SJCRH30 (cell line): Measurements from ENCODE around the gene DDHD1. TPM values are rescaled to one million over a fixed set of nuclear protein-coding genes. Genes with fewer than 3 reads are reported as not detected.
"Not testable (repeated sequence)": the region's sequence is repeated elsewhere in the genome, so short reads cannot be mapped to it uniquely, and the experiment has no call there.

Experiments
- DNase-seq, 2 experiments: peaks; one replicate each; pipeline ENCODE4 v3.0.0-alpha.2; 2015 to 2020
- H3K27ac ChIP-seq: fragments of 250-450 bp; sonication (Bioruptor Pico); 2 replicates; pipeline ENCODE4 v1.5.1; 2020; ENCODE audit warnings: mild to moderate bottlenecking, moderate library complexity
- H3K27me3 ChIP-seq: fragments of 250-450 bp; sonication (Bioruptor Pico); 2 replicates; pipeline ENCODE4 v1.5.1; 2020; ENCODE audit warnings: mild to moderate bottlenecking, moderate library complexity
- H3K36me3 ChIP-seq: fragments of 250-450 bp; sonication (Bioruptor Pico); 2 replicates; pipeline ENCODE4 v1.5.1; 2020; ENCODE audit warnings: mild to moderate bottlenecking, moderate library complexity
- H3K4me1 ChIP-seq: fragments of 250-450 bp; sonication (Bioruptor Pico); 2 replicates; pipeline ENCODE4 v1.5.1; 2020; ENCODE audit warnings: mild to moderate bottlenecking, moderate library complexity
- H3K4me3 ChIP-seq: fragments of 250-450 bp; sonication (Bioruptor Pico); 2 replicates; pipeline ENCODE4 v1.5.1; 2020; ENCODE audit warnings: mild to moderate bottlenecking, moderate library complexity
- H3K9me3 ChIP-seq: fragments of 250-450 bp; sonication (Bioruptor Pico); replicated peaks from 2 replicates; pipeline ENCODE4 v1.5.1; 2020; ENCODE audit warnings: mild to moderate bottlenecking, moderate library complexity
- total RNA-seq: library from RNA; depleted of rRNA; stranded (reverse); fragments of >200 nt; shearing (Covaris generic); gene quantifications from 2 replicates; pipeline ENCODE4 v1.2.3, GENCODE V29; 2014; rRNA removed

DDHD1 gene
- total RNA-seq: 34.0 and 41.3 TPM in 2 replicates

DNA sequence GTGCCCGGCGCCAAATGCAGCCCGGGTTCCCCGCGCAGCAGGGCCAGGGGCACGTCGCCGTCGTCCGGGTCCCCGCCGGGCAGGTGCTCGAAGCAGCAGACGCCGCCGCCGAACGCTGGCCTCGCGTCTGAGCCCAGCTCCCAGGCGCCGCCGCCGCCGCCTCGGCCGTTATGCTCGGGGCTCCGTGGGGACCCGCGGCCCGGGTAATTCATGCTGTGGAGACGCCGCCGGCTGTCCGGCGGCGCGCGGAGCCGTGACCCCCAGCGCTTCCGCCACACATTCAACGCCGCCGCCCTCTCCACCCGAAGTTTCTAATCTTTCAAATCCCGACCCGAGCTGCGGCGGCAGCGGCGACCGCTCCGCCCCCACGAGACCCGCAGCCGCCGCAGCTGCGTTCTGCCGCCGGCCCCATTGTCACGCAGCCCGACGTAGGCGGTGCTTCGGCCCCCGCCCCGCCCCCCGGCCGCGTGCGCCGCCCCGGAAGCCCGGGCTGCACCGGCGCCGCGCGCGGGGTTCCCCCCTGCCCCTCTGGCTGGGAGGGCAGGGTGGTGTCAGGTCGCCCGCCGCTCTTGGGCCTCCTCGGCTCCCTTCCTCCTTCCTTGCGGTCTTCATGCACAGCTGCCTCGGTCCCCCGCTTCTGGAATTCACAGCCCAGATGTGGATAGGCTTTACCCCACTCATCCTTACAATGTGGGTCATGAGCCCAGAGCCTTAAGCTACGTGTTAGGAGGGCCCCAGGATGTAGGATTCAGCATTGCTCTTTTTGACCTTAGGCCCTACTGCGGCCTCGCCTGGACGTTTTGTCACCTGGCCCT is at the start of gene DDHD1:
Gene DDHD1 (minus strand): TSS at position 437 of the 815 bp plus-strand sequence. CDS start 225 bp downstream, at position 212.
- DNase-seq: peak; percentile 78 to 84
- Histone ChIP-seq H3K9me3 (no peaks in the 10 kb centered on the region), H3K27me3 (no peaks in the 10 kb centered on the region), H3K4me3 (peak within 1 kb of the TSS; percentile 97), H3K36me3 (0 out of 2 replicates have a peak, but pooled peaks cover 3% of the 10 kb centered on the region), H3K4me1 (peaks cover 5% of the 10 kb centered on the region), H3K27ac (peak within 1 kb of the TSS; percentile 74)

DNA sequence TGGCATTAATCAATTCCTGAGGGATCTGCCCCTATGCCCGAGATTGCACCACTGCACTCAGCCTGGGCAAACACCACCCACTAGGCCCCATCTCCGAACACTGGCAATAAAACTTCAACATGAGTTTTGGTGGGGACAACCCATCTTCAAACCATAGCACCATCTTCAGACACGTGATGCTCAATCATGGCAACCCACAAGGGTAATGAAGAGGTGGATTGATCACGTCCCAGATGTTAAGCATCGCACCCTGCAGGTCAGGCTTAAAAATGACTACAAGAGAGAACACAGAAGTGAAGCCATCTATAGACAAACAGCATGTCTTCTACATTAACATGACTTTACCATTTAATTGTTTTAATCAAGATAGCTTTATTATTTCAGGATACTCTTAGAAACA is 42.8 kb upstream of the DDHD1 start:
- no peak for DNase-seq
- no peaks in the 10 kb centered on the region for H3K9me3 ChIP-seq
- no peaks in the 10 kb centered on the region for H3K36me3 ChIP-seq
- no peak overlapping the region for H3K27ac ChIP-seq
- no peaks in the 10 kb centered on the region for H3K27me3 ChIP-seq
- no peak overlapping the region for H3K4me3 ChIP-seq
- peaks cover 22% of the 10 kb centered on the region for H3K4me1 ChIP-seq

DNA sequence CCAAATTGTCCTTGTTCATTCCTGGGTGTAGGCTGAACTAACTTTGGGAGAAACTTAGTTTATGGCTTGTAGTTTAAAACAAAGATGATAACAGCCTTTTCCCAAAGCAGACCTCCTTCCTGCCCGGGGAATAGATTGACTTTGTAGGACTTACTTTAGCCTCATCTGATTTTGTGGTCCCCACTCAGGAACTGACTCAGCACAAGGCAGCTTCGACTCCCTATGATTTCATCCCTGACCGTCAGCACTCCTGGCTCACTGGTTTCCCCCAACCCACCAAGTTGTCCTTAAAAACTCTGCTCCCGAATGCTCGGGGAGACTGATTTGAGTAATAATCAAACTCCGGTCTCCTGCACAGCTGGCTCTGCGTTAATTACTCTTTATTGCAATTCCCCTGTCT is 40.1 kb upstream of the DDHD1 start:
- DNase-seq: peak; percentile 17 to 29
- Histone ChIP-seq H3K4me3 (no peak overlapping the region), H3K36me3 (no peaks in the 10 kb centered on the region), H3K4me1 (peaks cover 22% of the 10 kb centered on the region), H3K9me3 (no peaks in the 10 kb centered on the region), H3K27me3 (no peaks in the 10 kb centered on the region), H3K27ac (peak overlapping the region; percentile 27; the same call in 1 of the 2 replicates)

DNA sequence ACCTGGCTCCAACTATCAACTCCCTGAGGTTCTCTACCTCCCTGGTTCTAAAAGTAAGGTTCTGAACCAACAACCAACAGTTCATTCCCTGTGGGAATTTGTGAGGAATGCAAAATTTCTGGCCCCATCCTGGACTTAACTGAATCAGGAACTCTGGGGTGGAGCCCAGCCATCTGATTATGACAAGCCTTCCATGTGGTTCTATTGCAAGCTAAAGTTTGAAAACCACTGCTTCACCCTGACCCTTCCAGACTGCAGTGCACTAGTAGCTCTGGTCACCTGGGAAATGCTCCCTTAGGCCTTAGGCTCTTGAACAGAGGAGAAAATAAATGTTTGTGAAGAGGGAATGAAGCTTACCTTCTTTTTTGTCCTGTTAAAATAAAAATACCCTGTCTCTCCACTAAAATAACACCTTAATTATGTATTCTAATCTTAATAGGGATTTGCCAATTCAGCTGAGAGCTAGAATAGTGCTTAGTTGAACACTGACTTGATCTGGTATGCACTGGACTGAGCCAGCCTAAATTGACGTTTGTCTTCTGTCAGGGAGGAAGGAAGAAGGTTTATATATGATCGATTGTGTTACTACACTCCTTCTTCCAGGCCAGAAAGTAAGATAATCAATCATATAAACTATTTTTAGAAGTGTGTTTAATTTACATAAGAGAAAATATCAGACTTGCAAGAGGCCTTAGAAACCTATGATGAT is 39.1 kb upstream of the DDHD1 start:
- Histone ChIP-seq H3K4me1 (peaks cover 25% of the 10 kb centered on the region), H3K27me3 (no peaks in the 10 kb centered on the region), H3K4me3 (no peak overlapping the region), H3K9me3 (no peaks in the 10 kb centered on the region), H3K36me3 (no peaks in the 10 kb centered on the region), H3K27ac (peak overlapping the region; percentile 13; the same call in 1 of the 2 replicates)
- DNase-seq: peak in 1 of 2 experiments; percentile 15

DNA sequence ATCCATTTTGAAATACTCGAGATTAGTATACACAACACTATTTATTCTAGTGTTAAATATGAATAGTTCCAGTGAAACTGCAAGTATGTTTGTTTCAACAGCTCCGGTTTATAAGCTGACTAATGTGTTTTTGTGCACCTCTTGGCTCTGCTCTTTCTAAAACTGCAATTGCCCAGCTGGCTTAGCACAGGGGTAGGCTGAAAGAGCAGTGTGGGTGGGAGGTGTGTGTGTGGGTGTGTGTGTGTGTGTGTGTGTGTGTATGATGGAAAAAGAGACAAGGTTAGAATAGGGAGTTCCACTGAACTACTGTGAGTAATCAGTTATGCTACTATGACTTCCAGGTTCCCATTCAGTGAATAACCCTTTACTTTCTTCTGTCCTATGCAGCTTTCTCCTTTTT is 37.8 kb upstream of the DDHD1 start:
- Histone ChIP-seq H3K4me3 (no peak overlapping the region), H3K36me3 (no peaks in the 10 kb centered on the region), H3K4me1 (peaks cover 25% of the 10 kb centered on the region), H3K27me3 (no peaks in the 10 kb centered on the region), H3K9me3 (no peaks in the 10 kb centered on the region), H3K27ac (no peak overlapping the region)
- no peak for DNase-seq

DNA sequence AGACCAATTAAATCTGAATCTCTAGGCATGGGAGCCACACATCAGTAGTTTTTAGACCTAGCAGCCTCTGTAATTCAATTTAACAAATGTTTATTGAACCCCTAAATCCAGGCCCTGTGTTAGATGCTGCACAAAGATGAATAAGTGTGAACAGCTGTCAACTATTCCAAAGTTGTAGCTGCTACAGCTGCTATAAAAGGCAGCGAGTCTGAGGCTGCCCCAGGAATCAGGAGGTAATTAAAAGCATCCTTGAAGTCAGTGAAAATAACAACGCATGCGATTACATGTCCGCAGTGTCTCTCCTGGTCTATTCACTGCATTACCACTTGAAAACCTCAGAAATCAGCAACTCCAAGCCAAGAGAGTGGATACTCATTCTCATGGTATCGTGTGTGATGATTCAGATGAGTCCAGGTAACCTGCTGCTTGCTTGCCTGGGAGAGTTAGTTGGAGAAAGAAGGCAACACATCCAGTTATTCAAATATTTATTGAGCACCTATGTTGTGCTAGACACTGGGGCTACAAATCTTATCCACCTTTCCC is 34.9 kb upstream of the DDHD1 start:
- Histone ChIP-seq H3K4me1 (peaks cover 19% of the 10 kb centered on the region), H3K4me3 (no peak overlapping the region), H3K27me3 (no peaks in the 10 kb centered on the region), H3K9me3 (no peaks in the 10 kb centered on the region), H3K27ac (no peak overlapping the region), H3K36me3 (no peaks in the 10 kb centered on the region)
- peak; percentile 14 to 55 for DNase-seq

DNA sequence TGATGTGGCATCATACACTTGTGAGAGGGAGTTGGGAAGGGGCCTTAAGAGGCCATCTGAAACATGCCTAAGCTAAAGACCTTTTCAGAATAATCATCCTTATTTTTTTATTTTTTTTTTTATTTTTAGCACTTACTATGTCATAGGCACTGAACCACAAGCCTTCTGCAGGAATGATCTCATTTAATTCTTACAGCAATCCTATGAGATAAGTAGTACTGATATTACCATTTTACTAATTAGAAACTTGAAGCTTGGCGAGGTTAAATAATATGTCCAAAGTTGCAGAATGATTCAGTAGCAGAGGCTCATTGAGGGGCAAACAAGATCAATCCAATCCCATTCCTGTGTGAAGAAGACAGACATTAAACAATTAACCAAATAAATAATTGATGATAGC is 33.4 kb upstream of the DDHD1 start:
- Histone ChIP-seq H3K4me1 (peaks cover 4% of the 10 kb centered on the region), H3K9me3 (no peaks in the 10 kb centered on the region), H3K36me3 (no peaks in the 10 kb centered on the region), H3K4me3 (no peak overlapping the region), H3K27ac (no peak overlapping the region), H3K27me3 (no peaks in the 10 kb centered on the region)
- DNase-seq: no peak

DNA sequence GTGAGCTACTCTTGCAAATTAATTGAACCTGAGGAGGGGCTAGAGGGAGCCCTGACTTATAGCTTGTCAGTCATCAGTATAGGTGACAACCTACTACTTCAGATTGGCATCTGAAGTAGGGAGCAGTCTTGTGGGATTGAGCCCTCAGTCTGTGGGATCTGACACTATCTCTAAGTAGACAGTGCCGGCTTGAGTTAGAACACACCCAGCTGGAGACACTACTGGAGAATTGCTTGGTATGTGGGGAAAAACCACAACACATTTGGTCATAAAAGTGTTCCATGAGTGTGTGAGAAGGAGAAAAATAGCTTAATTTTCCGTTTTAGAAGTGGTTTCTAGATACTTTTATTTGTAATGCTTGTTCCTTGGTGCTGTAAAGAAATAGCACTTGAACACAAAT is 30.5 kb upstream of the DDHD1 start:
- Histone ChIP-seq H3K4me1 (peaks cover 3% of the 10 kb centered on the region; the same call in 1 of the 2 replicates), H3K27me3 (no peaks in the 10 kb centered on the region), H3K4me3 (no peak overlapping the region), H3K27ac (no peak overlapping the region), H3K9me3 (no peaks in the 10 kb centered on the region), H3K36me3 (no peaks in the 10 kb centered on the region)
- no peak for DNase-seq

DNA sequence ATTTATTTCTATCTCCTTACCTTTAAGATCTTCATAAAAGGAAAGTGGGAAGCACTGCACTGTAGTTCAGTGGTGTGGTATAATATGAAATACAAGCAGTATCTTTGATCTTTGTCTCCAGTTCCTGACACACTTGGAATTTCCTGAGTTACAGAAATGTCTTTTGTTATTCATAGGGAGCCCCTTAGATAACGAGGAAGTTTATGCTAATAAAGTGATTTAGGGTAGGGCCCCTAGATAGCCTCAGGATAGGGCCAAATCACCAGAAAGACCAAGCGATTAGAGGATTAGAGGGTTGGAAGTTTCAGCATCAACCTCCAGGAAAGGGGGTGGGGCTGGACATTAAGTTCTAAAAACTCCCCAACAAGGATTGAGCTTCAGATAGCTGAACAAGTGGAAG is 29.9 kb upstream of the DDHD1 start:
- no peaks in the 10 kb centered on the region for H3K9me3 ChIP-seq
- no peaks in the 10 kb centered on the region for H3K27me3 ChIP-seq
- peak in 1 of 2 experiments; percentile 17 for DNase-seq

DNA sequence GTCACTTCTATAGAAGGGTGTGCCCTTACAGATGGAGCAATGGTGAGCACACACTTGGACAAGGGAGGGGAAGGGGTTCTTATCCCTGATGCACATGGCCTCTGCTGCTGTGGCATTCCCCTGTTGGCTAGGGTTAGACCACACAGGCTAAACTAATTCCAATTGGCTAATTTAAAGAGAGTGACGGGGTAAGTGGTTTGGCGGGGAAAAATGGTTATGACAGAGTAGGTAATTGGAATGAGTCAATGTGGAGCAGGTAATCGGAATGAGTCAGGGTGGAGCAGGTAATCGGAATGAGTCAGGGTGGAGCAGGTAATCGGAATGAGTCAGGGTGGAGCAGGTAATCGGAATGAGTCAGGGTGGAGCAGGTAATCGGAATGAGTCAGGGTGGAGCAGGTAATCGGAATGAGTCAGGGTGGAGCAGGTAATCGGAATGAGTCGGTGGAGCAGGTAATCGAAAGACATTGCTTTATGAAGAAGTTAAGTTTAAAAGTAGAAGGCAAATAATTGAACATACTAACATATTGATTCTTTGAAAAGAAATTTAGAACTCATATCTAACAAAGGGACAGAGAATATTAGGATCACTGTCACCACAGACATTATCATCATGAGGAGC is 28.4 kb upstream of the DDHD1 start:
- not testable (repeated sequence) for H3K4me1 ChIP-seq, H3K27ac ChIP-seq, H3K9me3 ChIP-seq, H3K36me3 ChIP-seq, DNase-seq, H3K4me3 ChIP-seq, H3K27me3 ChIP-seq

More for the DNA sequence above, 29.9 kb upstream of the DDHD1 start:
- Histone ChIP-seq H3K27ac (no peak overlapping the region), H3K4me3 (no peak overlapping the region), H3K4me1 (peaks cover 3% of the 10 kb centered on the region; the same call in 1 of the 2 replicates), H3K36me3 (no peaks in the 10 kb centered on the region)

DNA sequence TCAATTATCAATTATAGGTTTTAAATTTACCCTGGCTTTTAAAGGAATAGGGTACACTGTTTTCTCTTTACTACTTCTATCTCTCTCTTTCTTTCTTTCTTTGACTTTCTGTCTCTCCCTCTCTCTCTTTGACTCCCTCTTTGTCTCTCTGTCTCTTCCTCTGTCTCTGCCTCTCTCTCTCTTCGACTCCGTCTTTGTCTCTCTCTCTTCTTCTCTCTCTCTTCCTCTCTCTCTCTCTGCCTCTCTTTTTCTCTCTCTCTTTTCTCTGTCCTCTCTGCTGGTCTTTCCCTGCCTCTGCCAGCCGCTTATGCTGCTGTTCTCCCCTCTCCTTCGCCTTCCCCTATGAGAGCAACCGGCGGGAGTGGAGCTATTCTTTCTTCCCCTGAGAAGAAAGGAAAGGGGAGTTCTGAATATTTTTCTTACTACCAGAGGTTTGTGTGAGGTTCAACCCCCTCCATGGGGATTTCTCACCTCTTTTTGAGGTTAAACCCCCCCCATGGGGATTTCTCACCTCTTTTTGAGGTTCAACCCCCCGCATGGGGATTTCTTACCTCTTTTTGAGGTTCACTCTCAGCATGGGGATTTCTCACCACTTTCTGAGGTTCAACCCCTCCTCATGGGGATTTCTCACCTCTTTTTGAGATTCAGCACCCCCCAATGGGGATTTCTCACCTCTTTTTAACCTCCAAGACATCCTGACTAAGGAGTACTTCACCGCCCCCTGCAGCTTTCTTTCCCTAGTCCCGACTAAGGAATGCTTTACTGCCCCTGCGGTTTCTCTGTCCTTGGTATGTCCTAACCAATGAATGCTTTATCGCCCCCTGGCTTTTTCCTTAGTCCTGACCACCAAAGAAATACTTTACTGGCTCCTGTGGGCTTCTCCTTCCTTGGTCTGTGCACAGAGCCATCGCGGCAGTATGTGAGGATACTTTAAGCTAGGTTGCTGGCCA is 27.4 kb upstream of the DDHD1 start:
- no peaks in the 10 kb centered on the region for H3K9me3 ChIP-seq
- H3K4me1 ChIP-seq: no peaks in the 10 kb centered on the region
- no peaks in the 10 kb centered on the region for H3K36me3 ChIP-seq
- no peak overlapping the region for H3K4me3 ChIP-seq
- H3K27me3 ChIP-seq: no peaks in the 10 kb centered on the region
- DNase-seq: peak in 1 of 2 experiments; percentile 16
- H3K27ac ChIP-seq: no peak overlapping the region

DNA sequence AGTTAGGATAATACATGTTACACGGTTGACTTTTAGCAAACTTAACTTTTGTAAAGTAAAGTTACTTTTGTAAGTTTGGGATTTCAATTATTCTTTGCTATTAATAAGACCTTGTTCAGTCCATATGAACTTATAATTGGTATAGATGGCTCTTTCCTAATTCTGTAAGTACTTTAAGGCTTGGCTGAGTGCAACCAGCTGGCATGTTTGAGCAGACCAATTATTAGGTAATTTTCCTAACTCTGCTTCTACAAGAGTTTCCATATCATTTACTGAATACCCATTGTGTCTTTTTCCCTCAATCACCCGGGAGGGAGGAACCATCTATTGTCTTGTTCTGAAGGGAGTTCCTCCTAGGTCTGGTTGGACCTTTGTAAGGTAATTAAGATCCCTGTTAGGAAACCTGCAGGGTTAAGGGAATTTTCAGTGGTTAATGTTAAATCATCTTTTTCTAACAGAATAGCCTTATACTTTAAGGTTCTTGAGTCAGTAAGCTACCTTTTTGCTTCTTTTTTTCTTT is 26.4 kb upstream of the DDHD1 start:
- not testable (repeated sequence) for H3K36me3 ChIP-seq, H3K27me3 ChIP-seq, H3K4me3 ChIP-seq, H3K27ac ChIP-seq, H3K9me3 ChIP-seq, H3K4me1 ChIP-seq, DNase-seq

DNA sequence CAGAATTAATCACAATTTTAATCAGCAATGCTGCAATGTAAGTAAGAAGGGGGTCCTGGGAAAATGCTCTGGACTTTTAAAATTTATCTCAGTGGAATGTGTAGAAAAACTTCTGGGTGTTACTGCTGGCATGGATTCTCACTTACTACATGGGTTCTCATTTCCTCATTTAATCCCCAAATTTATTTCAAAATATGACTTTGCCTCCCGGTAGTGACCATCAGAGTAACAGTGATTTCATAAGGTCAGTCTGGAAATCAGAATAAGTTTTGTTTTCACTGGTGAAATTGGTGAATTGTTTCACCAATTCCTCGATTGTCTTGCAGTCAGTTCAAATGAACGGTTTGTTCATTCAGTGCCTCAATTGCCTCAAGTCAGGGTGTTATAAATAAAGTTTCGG is 22.3 kb upstream of the DDHD1 start:
- Histone ChIP-seq H3K4me3 (no peak overlapping the region), H3K9me3 (no peaks in the 10 kb centered on the region), H3K4me1 (no peaks in the 10 kb centered on the region), H3K36me3 (no peaks in the 10 kb centered on the region), H3K27ac (no peak overlapping the region), H3K27me3 (no peaks in the 10 kb centered on the region)
- no peak for DNase-seq

DNA sequence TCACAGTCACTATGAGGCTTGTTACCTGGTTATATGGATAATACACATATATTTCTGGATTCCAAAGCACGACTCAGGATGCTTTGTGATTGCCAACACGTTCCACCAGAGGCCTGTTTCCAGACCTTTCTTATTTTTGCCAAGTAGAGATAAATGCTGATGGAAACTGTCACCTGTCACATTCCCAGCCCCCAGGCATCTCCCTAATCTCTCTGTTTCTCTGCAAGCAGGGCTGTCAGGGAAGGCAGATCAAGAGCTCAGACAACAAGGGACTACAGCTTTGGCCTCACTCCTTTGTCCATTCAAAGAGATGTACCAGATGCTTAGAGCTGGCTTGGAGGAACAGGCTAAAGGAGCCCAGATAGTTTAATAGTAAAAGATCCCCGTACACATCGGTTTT is 21.8 kb upstream of the DDHD1 start:
- H3K36me3 ChIP-seq: no peaks in the 10 kb centered on the region
- H3K4me3 ChIP-seq: no peak overlapping the region
- H3K4me1 ChIP-seq: no peaks in the 10 kb centered on the region
- no peaks in the 10 kb centered on the region for H3K27me3 ChIP-seq
- H3K9me3 ChIP-seq: no peaks in the 10 kb centered on the region
- H3K27ac ChIP-seq: no peak overlapping the region
- DNase-seq: peak; percentile 18 to 37
